H1 (cell line): ENCODE results near the gene CELSR3. TPM values are rescaled to one million over a fixed set of nuclear protein-coding genes. Genes with fewer than 3 reads are reported as not detected.

ENCODE experiments used
- CTCF ChIA-PET: fragments of 300-600 bp; sonication (Branson Sonifier 250); formaldehyde crosslinking; loops from one replicate; lab custom pipeline; 2021; ENCODE audit not compliant: partially characterized antibody; lab: Charles Lee
- POLR2A ChIA-PET: fragments of 300-600 bp; sonication (Branson Sonifier 250); formaldehyde crosslinking; loops from one replicate; lab custom pipeline; 2021; ENCODE audit warnings: inconsistent platforms; ENCODE audit not compliant: partially characterized antibody; lab: Charles Lee
- DNase-seq, 2 experiments: peaks; one replicate each; pipeline versions ENCODE4 v3.0.0 to v3.0.0-alpha.2; 2010 to 2022; ENCODE audit warnings: low spot score in 2 of 2, low read depth in 1 of 2, mixed read lengths in 1 of 2
- FAIRE-seq: peaks from 2 replicates; lab custom pipeline; 2011; peaks lifted over from hg19 to GRCh38; lab: Jason Lieb, UNC
- H2AFZ ChIP-seq: 2 replicates; pipeline ENCODE4 v1.8.1; 2012; ENCODE audit warnings: low read length, inconsistent platforms
- H2AK5ac ChIP-seq: 2 replicates; pipeline ENCODE4 v1.6.1; 2013; ENCODE audit warnings: low read depth, low read length
- H2BK120ac ChIP-seq: replicated peaks from 2 replicates; pipeline ENCODE3; 2013; ENCODE audit warnings: low read depth, low read length, inconsistent platforms
- H2BK12ac ChIP-seq: 2 replicates; pipeline ENCODE4 v1.6.1; 2013; ENCODE audit warnings: low read depth, low read length
- H2BK15ac ChIP-seq: 2 replicates; pipeline ENCODE4 v1.6.1; 2013; ENCODE audit warnings: low read length
- H2BK20ac ChIP-seq: 2 replicates; pipeline ENCODE4 v1.6.1; 2013; ENCODE audit warnings: low read length
- H2BK5ac ChIP-seq: 2 replicates; pipeline ENCODE4 v1.6.1; 2013; ENCODE audit warnings: low read depth, low read length
- H3K14ac ChIP-seq: 2 replicates; pipeline ENCODE4 v1.6.1; 2013; ENCODE audit warnings: inconsistent platforms; ENCODE audit not compliant: insufficient read length
- H3K18ac ChIP-seq: 2 replicates; pipeline ENCODE4 v1.6.1; 2013; ENCODE audit warnings: low read length; ENCODE audit errors: extremely low read depth
- H3K23ac ChIP-seq: 2 replicates; pipeline ENCODE4 v1.6.1; 2013; ENCODE audit warnings: inconsistent platforms; ENCODE audit not compliant: insufficient read length
- H3K23me2 ChIP-seq: 2 replicates; pipeline ENCODE4 v1.6.1; 2013; ENCODE audit warnings: low read depth, low read length
- H3K27ac ChIP-seq: 2 replicates; pipeline ENCODE4 v1.6.1; 2011; ENCODE audit warnings: low read depth, low read length, inconsistent platforms
- H3K27me3 ChIP-seq, 4 experiments: replicated peaks in 1 of 4; 1 replicate in 1 of 4; 2 replicates in 3 of 4; pipeline versions ENCODE4 v1.6.1 to v1.8.1; 2011 to 2013; ENCODE audit warnings: low read length in 3 of 4, mild to moderate bottlenecking in 3 of 4, inconsistent platforms in 2 of 4, mixed read lengths in 2 of 4, moderate library complexity in 1 of 4; ENCODE audit not compliant: control insufficient read depth in 3 of 4, insufficient read depth in 3 of 4; ENCODE audit errors: extremely low read depth in 1 of 4
- H3K36me3 ChIP-seq, 4 experiments: 2 replicates each; pipeline versions ENCODE4 v1.6.1 to v1.8.1; 2011 to 2013; ENCODE audit warnings: mild to moderate bottlenecking in 4 of 4, low read length in 3 of 4, moderate library complexity in 2 of 4, control low read depth in 1 of 4, inconsistent platforms in 1 of 4; ENCODE audit not compliant: insufficient read depth in 4 of 4, control insufficient read depth in 2 of 4
- H3K4ac ChIP-seq: replicated peaks from 2 replicates; pipeline ENCODE3; 2013; ENCODE audit warnings: low read length, low read depth, mixed read lengths, inconsistent platforms; ENCODE audit not compliant: insufficient read length
- H3K4me1 ChIP-seq, 4 experiments: replicated peaks in 1 of 4; 1 replicate in 1 of 4; 2 replicates in 3 of 4; pipeline versions ENCODE4 v1.6.1 to v1.8.1; 2011 to 2013; ENCODE audit warnings: low read length in 3 of 4, inconsistent platforms in 2 of 4, mixed read lengths in 1 of 4; ENCODE audit not compliant: insufficient read depth in 4 of 4, control insufficient read depth in 3 of 4
- H3K4me2 ChIP-seq, 2 experiments: 2 replicates each; pipeline versions ENCODE4 v1.6.1 to v1.8.1; 2011 to 2013; ENCODE audit warnings: low read depth in 2 of 2, low read length in 2 of 2, control low read depth in 1 of 2, inconsistent platforms in 1 of 2, mild to moderate bottlenecking in 1 of 2; ENCODE audit not compliant: insufficient read depth in 1 of 2
- H3K4me3 ChIP-seq, 4 experiments: fragments of 200-600, 300-600 bp in 1 of 4; sonication (generic), shearing (Covaris generic), sonication (Bioruptor Twin) in 1 of 4; 2 replicates each; pipeline versions ENCODE4 v1.5.1 to v1.8.1; 2011 to 2016; ENCODE audit warnings: low read length in 4 of 4, low read depth in 3 of 4, control low read depth in 2 of 4, inconsistent platforms in 2 of 4, mild to moderate bottlenecking in 2 of 4, mixed read lengths in 1 of 4, moderate library complexity in 1 of 4; ENCODE audit not compliant: insufficient read depth in 2 of 4; ENCODE audit errors: extremely low read depth in 1 of 4
- H3K56ac ChIP-seq: replicated peaks from 2 replicates; pipeline ENCODE3; 2013; ENCODE audit warnings: low read depth, mild to moderate bottlenecking, mixed read lengths, low read length, inconsistent platforms; ENCODE audit not compliant: insufficient read length
- H3K79me1 ChIP-seq: 2 replicates; pipeline ENCODE4 v1.6.1; 2013; ENCODE audit warnings: low read depth, low read length, control low read depth
- H3K79me2 ChIP-seq, 2 experiments: 2 replicates each; pipeline versions ENCODE4 v1.6.1 to v1.8.1; 2012 to 2013; ENCODE audit warnings: low read length in 2 of 2, mild to moderate bottlenecking in 2 of 2, inconsistent platforms in 1 of 2; ENCODE audit not compliant: insufficient read depth in 2 of 2, control insufficient read depth in 1 of 2
- H3K9ac ChIP-seq, 4 experiments: replicated peaks in 1 of 4; 1 replicate in 1 of 4; 2 replicates in 3 of 4; pipeline versions ENCODE4 v1.6.1 to v1.8.1; 2011 to 2013; ENCODE audit warnings: low read depth in 3 of 4, low read length in 3 of 4, control low read depth in 2 of 4, mild to moderate bottlenecking in 2 of 4, moderate library complexity in 2 of 4, inconsistent platforms in 1 of 4; ENCODE audit errors: extremely low read depth in 1 of 4
- H3K9me3 ChIP-seq, 2 experiments: 2 replicates each; pipeline versions ENCODE4 v1.6.1 to v1.8.1; 2012 to 2013; ENCODE audit warnings: mild to moderate bottlenecking in 2 of 2, moderate library complexity in 2 of 2, control low read depth in 1 of 2, inconsistent platforms in 1 of 2, low read depth in 1 of 2, low read length in 1 of 2, mixed read lengths in 1 of 2; ENCODE audit not compliant: insufficient read depth in 2 of 2
- H4K20me1 ChIP-seq, 2 experiments: replicated peaks in 1 of 2; 2 replicates each; pipeline versions ENCODE3 to v1.8.1; 2011 to 2013; ENCODE audit warnings: inconsistent platforms in 2 of 2, low read length in 2 of 2, mild to moderate bottlenecking in 1 of 2; ENCODE audit not compliant: insufficient read depth in 2 of 2, control insufficient read depth in 1 of 2
- H4K5ac ChIP-seq: 2 replicates; pipeline ENCODE4 v1.6.1; 2013; ENCODE audit warnings: low read length, low read depth, mixed read lengths, inconsistent platforms; ENCODE audit not compliant: insufficient read length
- H4K8ac ChIP-seq: 2 replicates; pipeline ENCODE4 v1.8.0; 2013; ENCODE audit warnings: mild to moderate bottlenecking, moderate library complexity, low read length, inconsistent platforms; ENCODE audit not compliant: insufficient read depth; ENCODE audit errors: extremely low read depth
- H4K91ac ChIP-seq: replicated peaks from 2 replicates; pipeline ENCODE3; 2013; ENCODE audit warnings: low read length, mixed read lengths, inconsistent platforms; ENCODE audit not compliant: insufficient read length
- ASH2L ChIP-seq: fragments of 200-600, 300-600 bp; sonication (generic); IDR thresholded peaks from one replicate; pipeline ENCODE4 v1.7.1; 2017; ENCODE audit warnings: low read length
- BCL11A ChIP-seq, 2 experiments: IDR thresholded peaks; one replicate each; pipeline ENCODE4 v1.6.1; 2011; ENCODE audit warnings: low read depth in 2 of 2, low read length in 2 of 2, mild to moderate bottlenecking in 2 of 2
- CHD2 ChIP-seq: IDR thresholded peaks from 2 replicates; pipeline ENCODE4 v1.6.1; 2012; ENCODE audit warnings: low read length, improper control_type of control experiment
- EGR1 ChIP-seq: IDR thresholded peaks from 2 replicates; pipeline ENCODE4 v1.6.1; 2011; ENCODE audit warnings: low read depth, low read length, borderline replicate concordance
- KDM1A ChIP-seq: fragments of 200-600, 300-600 bp; sonication (generic); IDR thresholded peaks from 2 replicates; pipeline ENCODE4 v1.7.1; 2016; ENCODE audit warnings: mild to moderate bottlenecking, low read length, borderline replicate concordance
- KDM5A ChIP-seq: fragments of 200-600 bp; IDR thresholded peaks from 2 replicates; pipeline ENCODE4 v1.7.1; 2012; ENCODE audit warnings: mild to moderate bottlenecking, low read length, inconsistent platforms, mixed read lengths
- MAFK ChIP-seq: IDR thresholded peaks from 2 replicates; pipeline ENCODE4 v1.6.1; 2012; ENCODE audit warnings: low read depth, mild to moderate bottlenecking, improper control_type of control experiment, low read length
- MAX ChIP-seq: IDR thresholded peaks from 2 replicates; pipeline ENCODE4 v1.6.1; 2012; ENCODE audit warnings: inconsistent platforms
- NRF1 ChIP-seq: IDR thresholded peaks from 2 replicates; pipeline ENCODE4 v1.6.1; 2011; ENCODE audit warnings: mild to moderate bottlenecking, low read depth, low read length, improper control_type of control experiment
- RAD21 ChIP-seq, 2 experiments: IDR thresholded peaks in 1 of 2; conservative IDR thresholded peaks in 1 of 2; 2 replicates each; pipeline ENCODE4 v1.6.1; 2011; ENCODE audit warnings: low read depth in 2 of 2, low read length in 2 of 2, improper control_type of control experiment in 1 of 2, inconsistent platforms in 1 of 2, mild to moderate bottlenecking in 1 of 2, moderate library complexity in 1 of 2
- RFX5 ChIP-seq: IDR thresholded peaks from 2 replicates; pipeline ENCODE4 v1.6.1; 2011; ENCODE audit warnings: low read depth, low read length, improper control_type of control experiment, borderline replicate concordance
- WGBS, 2 experiments: shearing (Covaris generic) in 1 of 2; methylation state at CpG; one replicate each; pipeline versions ENCODE4 v1.1.6 to v1.1.7; 2013 to 2015; ENCODE audit warnings: low lambda C conversion rate in 2 of 2, mixed read lengths in 2 of 2, inconsistent platforms in 1 of 2, low coverage in 1 of 2, missing lambda C conversion rate in 1 of 2; ENCODE audit not compliant: insufficient replicate concordance in 2 of 2, insufficient coverage in 1 of 2, insufficient read length in 1 of 2; ENCODE audit errors: extremely low coverage in 1 of 2, missing lambda C conversion rate in 1 of 2; 5-methylcytosine and 5-hydroxymethylcytosine counted together
- polyA plus RNA-seq, 7 experiments: library from polyadenylated mRNA; depleted of rRNA in 3 of 7; stranded (reverse) in 5 of 7; unstranded in 2 of 7; fragments of >200 nt in 5 of 7; fragments of 200-250 nt in 2 of 7; gene quantifications; 1 replicate in 5 of 7; 2 replicates in 1 of 7; 4 replicates in 1 of 7; pipeline versions ENCODE4 v1.2.1 to v1.2.3, GENCODE V29; 2011 to 2013; ENCODE audit warnings: missing spikeins in 2 of 7, mixed read lengths in 2 of 7
- total RNA-seq: library from RNA; stranded (reverse); fragmentation: NEBNext Ultra II Directional; extraction: Animal tissue kit (Norgen Biotek cat#: 25700); gene quantifications from 2 replicates; pipeline ENCODE4 v1.2.1, GENCODE V29; 2021

Gene CELSR3
- total and polyA plus RNA-seq, 2 of the 8 experiments (the other 6 are each of a cell fraction or from before 2014, with no cell fraction given) = 11.6 to 29.5 TPM

- peaks cover 16 to 30% of the 10 kb centered on the region in 2 experiments for H4K20me1 ChIP-seq
- POLR2A ChIA-PET = interaction anchor here (1.2 to 13.3 kb wide), 4 partner anchors 8 to 140 kb away, joined by 4 to 187 read pairs (median 48); partner anchors contain the start of genes IP6K2 and PRKAR2A
These were observed 44.5 kb upstream of the CELSR3 start for GRCh38 chr3:48707157-48707556.

More at GRCh38 chr3:48707157-48707556, 44.5 kb upstream of the CELSR3 start:
- no peak overlapping the region for H2BK15ac ChIP-seq
- H2BK20ac ChIP-seq = no peak overlapping the region
- H3K79me1 ChIP-seq = peaks cover 2% of the 10 kb centered on the region; the same call in 1 of the 2 replicates
- H2BK120ac ChIP-seq = no peak overlapping the region
- H3K4me2 ChIP-seq = no peak overlapping the region
- H3K18ac ChIP-seq = no peak overlapping the region
- no peaks in the 10 kb centered on the region for H3K9me3 ChIP-seq
- no peak overlapping the region for H3K23ac ChIP-seq
- no peak overlapping the region for H4K91ac ChIP-seq
- H3K23me2 ChIP-seq = no peaks in the 10 kb centered on the region
- no peak overlapping the region for H2AFZ ChIP-seq
- H3K14ac ChIP-seq = no peak overlapping the region
- CTCF ChIA-PET = interaction anchor here (1.5 to 1.6 kb wide), 2 partner anchors 32 to 71 kb away, joined by 4 to 7 read pairs; no protein-coding TSS in a partner anchor
- no peak overlapping the region for H3K56ac ChIP-seq
- H3K4ac ChIP-seq = no peak overlapping the region
- WGBS, 2 experiments = 93% methylated on average over 5 of the region's 5 CpGs; no CpG with 5 or more reads in 1 of the 2 experiments
- peaks cover 7 to 60% (median 18%) of the 10 kb centered on the region in 4 experiments for H3K36me3 ChIP-seq
- DNase-seq (no peak), FAIRE-seq (no peak)
- no peak overlapping the region for H2AK5ac ChIP-seq
- no peak overlapping the region for H4K5ac ChIP-seq
- H2BK12ac ChIP-seq = no peak overlapping the region
- H2BK5ac ChIP-seq = no peak overlapping the region
- no peak overlapping the region for H3K27ac ChIP-seq
- no peak overlapping the region for H3K4me3 ChIP-seq
- peaks cover 0 to 9% (median 4%) of the 10 kb centered on the region in 4 experiments; a peak in 6 of 7 replicates for H3K4me1 ChIP-seq
- no peak overlapping the region for H4K8ac ChIP-seq
- H3K79me2 ChIP-seq = peaks cover 57 to 91% of the 10 kb centered on the region in 2 experiments
- no peak for TF ChIP-seq RFX5
- no peak for TF ChIP-seq KDM5A
- TF ChIP-seq EGR1 = no peak
- no peak for TF ChIP-seq NRF1
- TF ChIP-seq KDM1A = no peak
- TF ChIP-seq MAX = no peak
- no peak for TF ChIP-seq MAFK
- TF ChIP-seq CHD2 = no peak
- TF ChIP-seq BCL11A (IDR thresholded peaks at IDR 0.05; ENCODE audit: low read depth in 2 of 2, low read length in 2 of 2) = no peak
- no peak for TF ChIP-seq RAD21 (IDR thresholded peaks at IDR 0.05 in 1 of 2, conservative IDR thresholded peaks at IDR 0.05 in 1 of 2; ENCODE audit: low read depth in 2 of 2, low read length in 2 of 2)
- no peak for TF ChIP-seq ASH2L
- no peak overlapping the region for H3K9ac ChIP-seq
- H3K27me3 ChIP-seq = no peaks in the 10 kb centered on the region
